HepG2 (cell line): ENCODE measurements around the gene CTDSP1. TPM values are rescaled to one million over a fixed set of nuclear protein-coding genes. Genes with fewer than 3 reads are reported as not detected.
A peak's percentile ranks its signal among the peaks of the same experiment; 100 is the strongest.

Experiments used
- ARNT2 ChIP-seq: sonication (generic); formaldehyde crosslinking; IDR thresholded peaks from 2 replicates; pipeline ENCODE4 v1.8.0; 2022; ENCODE audit warnings: mild to moderate bottlenecking, low read depth, missing genetic modification reagents, moderate library complexity
- ATAD3A ChIP-seq: sonication (generic); formaldehyde crosslinking; IDR thresholded peaks from 2 replicates; pipeline ENCODE4 v1.4.0; 2020; ENCODE audit warnings: missing genetic modification reagents
- HDAC2 ChIP-seq: sonication (generic); formaldehyde crosslinking; IDR thresholded peaks from 2 replicates; pipeline ENCODE4 v1.4.0; 2020; ENCODE audit warnings: missing genetic modification reagents
- HNF1A ChIP-seq, 2 experiments: sonication (generic) in 1 of 2; formaldehyde crosslinking in 1 of 2; IDR thresholded peaks; 2 replicates each; pipeline versions ENCODE4 v1.4.0 to v1.6.1; 2016 to 2020; ENCODE audit warnings: borderline replicate concordance in 1 of 2, low read depth in 1 of 2, mild to moderate bottlenecking in 1 of 2, missing genetic modification reagents in 1 of 2
- IRX3 ChIP-seq: sonication (generic); formaldehyde crosslinking; IDR thresholded peaks from 2 replicates; pipeline ENCODE4 v1.8.1; 2023; ENCODE audit warnings: mild to moderate bottlenecking, low read depth, missing genetic modification reagents, borderline replicate concordance
- MXI1 ChIP-seq: IDR thresholded peaks from 3 replicates; pipeline ENCODE4 v1.6.1; 2012; ENCODE audit warnings: low read depth, low read length, inconsistent platforms, borderline replicate concordance
- NFKB2 ChIP-seq: sonication (generic); formaldehyde crosslinking; IDR thresholded peaks from 2 replicates; pipeline ENCODE4 v1.4.0; 2020; ENCODE audit warnings: missing genetic modification reagents, borderline replicate concordance
- ONECUT2 ChIP-seq: sonication (generic); formaldehyde crosslinking; IDR thresholded peaks from 2 replicates; pipeline ENCODE4 v1.4.0; 2020; ENCODE audit warnings: missing genetic modification reagents
- PAX8 ChIP-seq: sonication (generic); formaldehyde crosslinking; IDR thresholded peaks from 2 replicates; pipeline ENCODE4 v1.8.0; 2022; ENCODE audit warnings: mild to moderate bottlenecking, missing genetic modification reagents, borderline replicate concordance
- REL ChIP-seq: sonication (generic); formaldehyde crosslinking; conservative IDR thresholded peaks from 2 replicates; pipeline ENCODE4 v1.8.0; 2022; ENCODE audit warnings: mild to moderate bottlenecking, missing genetic modification reagents, moderate library complexity
- SMARCE1 ChIP-seq: fragments of 450-650 bp; IDR thresholded peaks from 2 replicates; pipeline ENCODE4 v1.6.1; 2017; ENCODE audit warnings: borderline replicate concordance
- TFDP1 ChIP-seq: IDR thresholded peaks from 2 replicates; pipeline ENCODE4 v1.6.1; 2016; ENCODE audit warnings: missing compliant biosample characterization, missing genetic modification reagents, borderline replicate concordance
- ZBTB8A ChIP-seq: sonication (generic); formaldehyde crosslinking; IDR thresholded peaks from 2 replicates; pipeline ENCODE4 v1.4.0; 2020; ENCODE audit warnings: mild to moderate bottlenecking, low read depth, missing genetic modification reagents, borderline replicate concordance
- ZNF17 ChIP-seq: sonication (generic); formaldehyde crosslinking; IDR thresholded peaks from 2 replicates; pipeline ENCODE4 v1.5.0; 2020; ENCODE audit warnings: mild to moderate bottlenecking, missing genetic modification reagents
- ZNF18 ChIP-seq: sonication (generic); formaldehyde crosslinking; IDR thresholded peaks from 2 replicates; pipeline ENCODE4 v1.8.0; 2022; ENCODE audit warnings: mild to moderate bottlenecking, missing genetic modification reagents; ENCODE audit not compliant: insufficient replicate concordance
- ZNF275 ChIP-seq: sonication (generic); formaldehyde crosslinking; IDR thresholded peaks from 2 replicates; pipeline ENCODE4 v1.8.0; 2022; ENCODE audit warnings: missing genetic modification reagents, mild to moderate bottlenecking, inconsistent platforms, borderline replicate concordance
- ZNF598 ChIP-seq: sonication (generic); formaldehyde crosslinking; IDR thresholded peaks from 2 replicates; pipeline ENCODE4 v1.5.1; 2020; ENCODE audit warnings: mild to moderate bottlenecking, missing genetic modification reagents, borderline replicate concordance
- ZSCAN29 ChIP-seq: sonication (generic); formaldehyde crosslinking; conservative IDR thresholded peaks from 2 replicates; pipeline ENCODE4 v1.4.0; 2020; ENCODE audit warnings: mild to moderate bottlenecking, missing genetic modification reagents
- polyA plus RNA-seq, 8 experiments: library from polyadenylated mRNA; depleted of rRNA in 3 of 8; stranded (reverse) in 7 of 8; unstranded in 1 of 8; fragments of >200 nt; fragmentation: Illumina TruSeq in 4 of 8; extraction: Trizol in 4 of 8; gene quantifications; 2 replicates each; pipeline versions ENCODE4 v1.2.1 to v1.2.3, GENCODE V29; 2011 to 2016; ENCODE audit warnings: low read depth in 4 of 8, missing spikeins in 1 of 8, mixed read lengths in 1 of 8; ENCODE audit not compliant: insufficient read depth in 1 of 8
- total RNA-seq, 5 experiments: library from RNA; depleted of rRNA; stranded (reverse); fragments of >200 nt; fragmentation: Illumina TruSeq; extraction: Trizol; gene quantifications; 2 replicates each; pipeline ENCODE4 v1.2.3, GENCODE V29; 2016; ENCODE audit warnings: low read depth in 1 of 5

Gene CTDSP1
- total and polyA plus RNA-seq, 2 of the 13 experiments (the other 11 are each of a cell fraction or from before 2014, with no cell fraction given): 91.0 to 268 TPM

- no peak for TF ChIP-seq HNF1A (IDR thresholded peaks at IDR 0.05; ENCODE audit: low read depth)
- 0 out of 2 replicates have a peak, but pooled peaks have one; percentile 2 for TF ChIP-seq HNF1A (CRISPR knock-in tag; IDR thresholded peaks at IDR 0.05; ENCODE audit: borderline replicate concordance)
- TF ChIP-seq ATAD3A (CRISPR knock-in tag): no peak
- TF ChIP-seq ZSCAN29 (CRISPR knock-in tag): no peak
- peak; percentile 37; the same call in 1 of the 2 replicates for TF ChIP-seq ZNF275
- peak; percentile 32; the same call in 1 of the 3 replicates for TF ChIP-seq MXI1
- TF ChIP-seq HDAC2 (CRISPR knock-in tag): no peak
- TF ChIP-seq PAX8 (CRISPR knock-in tag): peak; percentile 73; the same call in 1 of the 2 replicates
- peak; percentile 53; the same call in 1 of the 2 replicates for TF ChIP-seq REL (CRISPR knock-in tag)
- TF ChIP-seq NFKB2: 0 out of 2 replicates have a peak, but pooled peaks have one; percentile 58
- no peak for TF ChIP-seq ZNF598 (CRISPR knock-in tag)
- TF ChIP-seq ARNT2 (CRISPR knock-in tag): peak; percentile 86
- 0 out of 2 replicates have a peak, but pooled peaks have one; percentile 36 for TF ChIP-seq ZNF17 (CRISPR knock-in tag)
- TF ChIP-seq SMARCE1: no peak
- 0 out of 2 replicates have a peak, but pooled peaks have one; percentile 9 for TF ChIP-seq TFDP1 (CRISPR knock-in tag)
- no peak for TF ChIP-seq IRX3
- TF ChIP-seq ZNF18 (CRISPR knock-in tag): peak; percentile 74
- peak; percentile 9; the same call in 1 of the 2 replicates for TF ChIP-seq ZBTB8A (CRISPR knock-in tag)
- TF ChIP-seq ONECUT2 (CRISPR knock-in tag): peak; percentile 41; the same call in 1 of the 2 replicates
These were observed 954 bp upstream of the CTDSP1 start (continued) for GRCh38 chr2:218398437-218399390.
